ENCODE measurements around the gene FLRT3. TPM values are rescaled to one million over a fixed set of nuclear protein-coding genes. Genes with fewer than 3 reads are reported as not detected.

FLRT3 gene
- total and polyA plus RNA-seq, 9 of the 15 experiments (the other 6 are each of a cell fraction or from before 2014, with no cell fraction given), result 0.04 TPM; not detected in 8

DNA sequence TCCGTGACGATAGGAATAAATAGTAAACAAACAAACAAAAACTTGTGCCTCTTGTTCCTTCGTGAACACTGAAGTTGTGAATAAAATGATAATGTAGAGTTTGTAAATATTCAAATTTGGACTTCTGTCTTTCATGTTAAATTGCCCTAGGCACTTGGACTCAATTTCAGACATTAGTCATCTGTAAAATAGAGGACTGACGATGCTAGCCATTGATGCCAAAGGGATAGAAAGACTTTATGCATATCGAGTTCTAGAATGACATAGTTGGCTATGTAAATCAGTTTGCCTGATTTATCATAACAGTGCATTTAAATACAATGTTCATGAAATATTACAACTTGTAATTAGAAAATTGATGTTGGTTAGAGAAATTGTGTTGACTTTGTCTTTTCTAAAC, 45.9 kb upstream of the FLRT3 start:
- no peak for FAIRE-seq
- TF ChIP-seq MYC (IDR thresholded peaks at IDR 0.05; ENCODE audit: low read depth, low read length) (no peak), MYC (CRISPR knock-in tag; IDR thresholded peaks at IDR 0.05; ENCODE audit: borderline replicate concordance, low read depth) (no peak), NFYB (IDR thresholded peaks at IDR 0.05; ENCODE audit: extremely low read depth, insufficient read length) (no peak), FOXK1 (CRISPR knock-in tag; IDR thresholded peaks at IDR 0.05; ENCODE audit: borderline replicate concordance) (no peak), ZNF143 (CRISPR knock-in tag; IDR thresholded peaks at IDR 0.05) (no peak), NFRKB (IDR thresholded peaks at IDR 0.05; ENCODE audit: low read depth) (no peak), CTCFL (IDR thresholded peaks at IDR 0.05; ENCODE audit: borderline replicate concordance, insufficient read depth, low read depth, low read length, poor library complexity, severe bottlenecking) (no peak), ZNF707 (CRISPR knock-in tag; conservative IDR thresholded peaks at IDR 0.05) (no peak), RBFOX2 (IDR thresholded peaks at IDR 0.05; ENCODE audit: low read depth, low read length) (no peak), ZNF655 (CRISPR knock-in tag; IDR thresholded peaks at IDR 0.05) (no peak), ZNF512 (tag; IDR thresholded peaks at IDR 0.05) (no peak)
- TF ChIP-seq, protein P1, sequence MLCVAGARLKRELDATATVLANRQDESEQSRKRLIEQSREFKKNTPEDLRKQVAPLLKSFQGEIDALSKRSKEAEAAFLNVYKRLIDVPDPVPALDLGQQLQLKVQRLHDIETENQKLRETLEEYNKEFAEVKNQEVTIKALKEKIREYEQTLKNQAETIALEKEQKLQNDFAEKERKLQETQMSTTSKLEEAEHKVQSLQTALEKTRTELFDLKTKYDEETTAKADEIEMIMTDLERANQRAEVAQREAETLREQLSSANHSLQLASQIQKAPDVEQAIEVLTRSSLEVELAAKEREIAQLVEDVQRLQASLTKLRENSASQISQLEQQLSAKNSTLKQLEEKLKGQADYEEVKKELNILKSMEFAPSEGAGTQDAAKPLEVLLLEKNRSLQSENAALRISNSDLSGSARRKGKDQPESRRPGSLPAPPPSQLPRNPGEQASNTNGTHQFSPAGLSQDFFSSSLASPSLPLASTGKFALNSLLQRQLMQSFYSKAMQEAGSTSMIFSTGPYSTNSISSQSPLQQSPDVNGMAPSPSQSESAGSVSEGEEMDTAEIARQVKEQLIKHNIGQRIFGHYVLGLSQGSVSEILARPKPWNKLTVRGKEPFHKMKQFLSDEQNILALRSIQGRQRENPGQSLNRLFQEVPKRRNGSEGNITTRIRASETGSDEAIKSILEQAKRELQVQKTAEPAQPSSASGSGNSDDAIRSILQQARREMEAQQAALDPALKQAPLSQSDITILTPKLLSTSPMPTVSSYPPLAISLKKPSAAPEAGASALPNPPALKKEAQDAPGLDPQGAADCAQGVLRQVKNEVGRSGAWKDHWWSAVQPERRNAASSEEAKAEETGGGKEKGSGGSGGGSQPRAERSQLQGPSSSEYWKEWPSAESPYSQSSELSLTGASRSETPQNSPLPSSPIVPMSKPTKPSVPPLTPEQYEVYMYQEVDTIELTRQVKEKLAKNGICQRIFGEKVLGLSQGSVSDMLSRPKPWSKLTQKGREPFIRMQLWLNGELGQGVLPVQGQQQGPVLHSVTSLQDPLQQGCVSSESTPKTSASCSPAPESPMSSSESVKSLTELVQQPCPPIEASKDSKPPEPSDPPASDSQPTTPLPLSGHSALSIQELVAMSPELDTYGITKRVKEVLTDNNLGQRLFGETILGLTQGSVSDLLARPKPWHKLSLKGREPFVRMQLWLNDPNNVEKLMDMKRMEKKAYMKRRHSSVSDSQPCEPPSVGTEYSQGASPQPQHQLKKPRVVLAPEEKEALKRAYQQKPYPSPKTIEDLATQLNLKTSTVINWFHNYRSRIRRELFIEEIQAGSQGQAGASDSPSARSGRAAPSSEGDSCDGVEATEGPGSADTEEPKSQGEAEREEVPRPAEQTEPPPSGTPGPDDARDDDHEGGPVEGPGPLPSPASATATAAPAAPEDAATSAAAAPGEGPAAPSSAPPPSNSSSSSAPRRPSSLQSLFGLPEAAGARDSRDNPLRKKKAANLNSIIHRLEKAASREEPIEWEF (CRISPR knock-in tag; IDR thresholded peaks at IDR 0.05), result no peak

More for the DNA sequence above, 45.9 kb upstream of the FLRT3 start:
- Histone ChIP-seq H3K4me1 (replicated peaks in 1 of 2; ENCODE audit: control insufficient read depth in 2 of 2, insufficient read depth in 2 of 2, low read length in 2 of 2) (no peaks in the 10 kb centered on the region), H3K27ac (ENCODE audit: extremely low read depth, low read depth, low read length) (no peak overlapping the region), H3K79me2 (ENCODE audit: control insufficient read depth, insufficient read depth, low read length) (no peaks in the 10 kb centered on the region), H3K36me3 (ENCODE audit: control insufficient read depth, insufficient read depth, low read length) (no peaks in the 10 kb centered on the region), H3K9me3 (replicated peaks; ENCODE audit: control insufficient read depth, insufficient read depth, low read depth, low read length) (no peaks in the 10 kb centered on the region), H3K4me3 (no peak overlapping the region), H3K9ac (ENCODE audit: insufficient read depth in 1 of 2, low read depth in 2 of 2, low read length in 2 of 2) (no peak overlapping the region), H2AFZ (ENCODE audit: low read depth, low read length) (no peak overlapping the region), H3K4me2 (ENCODE audit: insufficient read depth, low read length) (no peak overlapping the region), H3K27me3 (ENCODE audit: control insufficient read depth in 2 of 2, insufficient read depth in 2 of 2, low read length in 2 of 2) (no peaks in the 10 kb centered on the region), H4K20me1 (replicated peaks; ENCODE audit: control insufficient read depth, insufficient read depth, low read length) (no peaks in the 10 kb centered on the region), H3K9me1 (ENCODE audit: control insufficient read depth, insufficient read depth, low read length) (no peaks in the 10 kb centered on the region)
- 3% methylated on average over 5 of the region's 5 CpGs for WGBS (ENCODE audit: insufficient coverage, low coverage, missing lambda C conversion rate)
- in situ Hi-C loops (cut with MboI) (no loop called here), intact Hi-C loops (cut with micrococcal nuclease) (no loop called here)
- ChIA-PET CTCF (ENCODE audit: low intra/inter-chr PET ratio) (no interaction called here), POLR2A (no interaction called here)
- DNase-seq (ENCODE audit: extremely low read depth in 1 of 4, low spot score in 3 of 4) (no peak), ATAC-seq (no peak)
- BruUV-seq (replicated peaks), result no TSS peak
